ENCODE results near the gene CRELD1. TPM values are rescaled to one million over a fixed set of nuclear protein-coding genes. Genes with fewer than 3 reads are reported as not detected.

Gene CRELD1
- total and polyA plus RNA-seq, 10 of the 15 experiments (the other 5 are each of a cell fraction or from before 2014, with no cell fraction given): 1.3 to 15.9 (median 8.8) TPM

- TF ChIP-seq BCL3 (IDR thresholded peaks at IDR 0.05; ENCODE audit: borderline replicate concordance, insufficient read depth, low read depth, low read length, poor library complexity, severe bottlenecking) (peak; percentile 54), USF2 (IDR thresholded peaks at IDR 0.05; ENCODE audit: borderline replicate concordance, low read depth, low read length) (no peak), YY1 (IDR thresholded peaks at IDR 0.05; ENCODE audit: low read depth, low read length) (0 out of 2 replicates have a peak, but pooled peaks have one; percentile 27), SMC3 (IDR thresholded peaks at IDR 0.05; ENCODE audit: borderline replicate concordance, low read length) (no peak; the same call in 1 of the 2 replicates), MTA3 (IDR thresholded peaks at IDR 0.05; ENCODE audit: borderline replicate concordance, low read length) (0 out of 2 replicates have a peak, but pooled peaks have one; percentile 25), EED (IDR thresholded peaks at IDR 0.05; ENCODE audit: low read depth) (peak; percentile 70; the same call in 1 of the 2 replicates)
Measured at GRCh38 chr3:9951126-9951525, 17.5 kb downstream of the CRELD1 start (continued).

- DNase-seq (ENCODE audit: low read depth, low spot score) (no peak), ATAC-seq (peak; percentile 48), FAIRE-seq (no peak)
- Histone ChIP-seq H3K36me3 (ENCODE audit: control insufficient read depth in 2 of 2, insufficient read depth in 2 of 2, low read length in 1 of 2) (peaks cover 0 to 4% of the 10 kb centered on the region in 2 experiments; a peak in 2 of 4 replicates), H3K4me1 (ENCODE audit: control insufficient read depth, insufficient read depth, low read length) (peaks cover 3% of the 10 kb centered on the region; the same call in 1 of the 2 replicates), H3K79me2 (ENCODE audit: control insufficient read depth, insufficient read depth, low read length) (no peaks in the 10 kb centered on the region), H2AFZ (ENCODE audit: control insufficient read depth, low read depth, low read length) (peak overlapping the region; percentile 92), H3K4me3 (peak overlapping the region; percentile 82), H3K27ac (ENCODE audit: control insufficient read depth, insufficient read depth) (peak overlapping the region; percentile 69), H3K9me3 (replicated peaks; ENCODE audit: control insufficient read depth, insufficient read depth, low read length) (no peaks in the 10 kb centered on the region), H3K27me3 (replicated peaks in 1 of 2; ENCODE audit: control insufficient read depth in 2 of 2, insufficient read depth in 2 of 2, low read length in 1 of 2) (no peaks in the 10 kb centered on the region), H4K20me1 (ENCODE audit: control insufficient read depth, insufficient read depth) (no peaks in the 10 kb centered on the region), H3K4me2 (ENCODE audit: control insufficient read depth, insufficient read depth) (peak overlapping the region; percentile 96), H3K9ac (ENCODE audit: control insufficient read depth, insufficient read depth, low read length) (peak overlapping the region; percentile 72)
- RAD21 ChIA-PET (ENCODE audit: unreplicated experiment): interaction anchor here (1.0 to 5.2 kb wide), 3 partner anchors 17 to 36 kb away, joined by 3 to 24 read pairs (median 7); partner anchors contain the start of gene CRELD1
- SMC1A ChIA-PET (ENCODE audit: uncharacterized antibody, unreplicated experiment): interaction anchor here (0.6 to 2.3 kb wide), 4 partner anchors 16 to 72 kb away, joined by 3 to 16 read pairs (median 8); partner anchors contain the start of gene CRELD1
- WGBS (ENCODE audit: insufficient coverage, insufficient replicate concordance, low lambda C conversion rate, missing lambda C conversion rate): 0% methylated on average over 10 of the region's 10 CpGs
- CTCF ChIA-PET: interaction anchor here (1.9 to 5.8 kb wide), 2 partner anchors 17 to 19 kb away, joined by 5 to 29 read pairs; partner anchors contain the start of gene CRELD1
- intact Hi-C loops (cut with micrococcal nuclease; ENCODE audit: unreplicated experiment) (loop anchor here (2.0 to 10.0 kb wide), 2 partner anchors 19 to 273 kb away; partner anchors contain the start of gene CRELD1), in situ Hi-C loops (cut with MboI) (no loop called here)
- POLR2A ChIA-PET: interaction anchor here (1.0 to 2.3 kb wide), 7 partner anchors 9 to 241 kb away, joined by 3 to 11 read pairs (median 4); partner anchors contain the start of genes CRELD1, EMC3 and FANCD2
- BruUV-seq (replicated peaks): no TSS peak
- TF ChIP-seq NFIC (IDR thresholded peaks at IDR 0.05; ENCODE audit: low read depth, low read length) (0 out of 2 replicates have a peak, but pooled peaks have one; percentile 15), PML (IDR thresholded peaks at IDR 0.05; ENCODE audit: low read length) (peak; percentile 64; the same call in 1 of the 2 replicates), ETV6 (conservative IDR thresholded peaks at IDR 0.05 in 1 of 2, IDR thresholded peaks at IDR 0.05 in 1 of 2; ENCODE audit: borderline replicate concordance in 1 of 2, low read depth in 1 of 2) (no peak), GABPA (IDR thresholded peaks at IDR 0.05; ENCODE audit: low read depth) (no peak), TARDBP (IDR thresholded peaks at IDR 0.05; ENCODE audit: borderline replicate concordance) (no peak), BACH1 (IDR thresholded peaks at IDR 0.05; ENCODE audit: borderline replicate concordance) (no peak), SPI1 (IDR thresholded peaks at IDR 0.05; ENCODE audit: borderline replicate concordance, insufficient read depth, low read depth, low read length) (no peak), IRF5 (IDR thresholded peaks at IDR 0.05; ENCODE audit: borderline replicate concordance) (no peak), ZNF274 (IDR thresholded peaks at IDR 0.05; ENCODE audit: insufficient read depth, insufficient read length) (no peak), JUNB (IDR thresholded peaks at IDR 0.05) (no peak), EP300 (IDR thresholded peaks at IDR 0.05; ENCODE audit: borderline replicate concordance in 1 of 2, control insufficient read depth in 1 of 2, low read depth in 2 of 2, low read length in 2 of 2) (no peak), ATF7 (IDR thresholded peaks at IDR 0.05; ENCODE audit: low read depth) (no peak), TCF12 (IDR thresholded peaks at IDR 0.05; ENCODE audit: low read depth, low read length) (0 out of 2 replicates have a peak, but pooled peaks have one; percentile 10), LARP7 (IDR thresholded peaks at IDR 0.05) (no peak)
Measured at GRCh38 chr3:9951598-9951961, 17.9 kb downstream of the CRELD1 start.
